Measurements from ENCODE around the gene NUDT2.
A peak's percentile ranks its signal among the peaks of the same experiment; 100 is the strongest.

The NUDT2 gene

GRCh38 chr9:34328500-34328986, 826 bp upstream of the NUDT2 start:
- DNase-seq (ENCODE audit: low read depth): peak; percentile 1
- TF ChIP-seq, protein P1, sequence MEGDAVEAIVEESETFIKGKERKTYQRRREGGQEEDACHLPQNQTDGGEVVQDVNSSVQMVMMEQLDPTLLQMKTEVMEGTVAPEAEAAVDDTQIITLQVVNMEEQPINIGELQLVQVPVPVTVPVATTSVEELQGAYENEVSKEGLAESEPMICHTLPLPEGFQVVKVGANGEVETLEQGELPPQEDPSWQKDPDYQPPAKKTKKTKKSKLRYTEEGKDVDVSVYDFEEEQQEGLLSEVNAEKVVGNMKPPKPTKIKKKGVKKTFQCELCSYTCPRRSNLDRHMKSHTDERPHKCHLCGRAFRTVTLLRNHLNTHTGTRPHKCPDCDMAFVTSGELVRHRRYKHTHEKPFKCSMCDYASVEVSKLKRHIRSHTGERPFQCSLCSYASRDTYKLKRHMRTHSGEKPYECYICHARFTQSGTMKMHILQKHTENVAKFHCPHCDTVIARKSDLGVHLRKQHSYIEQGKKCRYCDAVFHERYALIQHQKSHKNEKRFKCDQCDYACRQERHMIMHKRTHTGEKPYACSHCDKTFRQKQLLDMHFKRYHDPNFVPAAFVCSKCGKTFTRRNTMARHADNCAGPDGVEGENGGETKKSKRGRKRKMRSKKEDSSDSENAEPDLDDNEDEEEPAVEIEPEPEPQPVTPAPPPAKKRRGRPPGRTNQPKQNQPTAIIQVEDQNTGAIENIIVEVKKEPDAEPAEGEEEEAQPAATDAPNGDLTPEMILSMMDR (conservative IDR thresholded peaks at IDR 0.05; ENCODE audit: low read length): no peak
- peak overlapping the region; percentile 94 for H3K4me3 ChIP-seq (ENCODE audit: low read length)

DNA sequence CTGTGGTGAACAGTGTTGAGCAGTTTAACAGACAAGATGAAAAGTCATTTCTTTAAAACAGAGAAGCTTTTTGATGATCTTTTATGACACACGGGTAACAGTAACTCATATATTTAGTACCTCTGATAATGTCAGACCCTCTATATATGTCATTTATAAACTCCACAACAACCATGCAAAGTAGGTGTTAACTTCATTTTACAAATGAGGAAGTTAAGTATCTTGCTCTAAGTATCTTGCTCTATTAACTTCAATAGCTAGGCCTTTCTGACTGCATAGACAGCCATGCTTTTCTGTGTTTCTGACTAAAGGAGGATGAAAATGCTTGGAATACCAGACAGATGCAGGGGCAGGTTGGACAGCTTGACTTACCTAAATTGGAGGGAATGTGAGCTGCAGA, 1.8 kb downstream of the NUDT2 start:
- no peak overlapping the region for H3K4me3 ChIP-seq (ENCODE audit: low read length)
- DNase-seq (ENCODE audit: low read depth): no peak
- TF ChIP-seq, protein P1 (conservative IDR thresholded peaks at IDR 0.05; ENCODE audit: low read length): no peak

GRCh38 chr9:34332076-34332964, 3.0 kb downstream of the NUDT2 start:
- no peak overlapping the region for H3K4me3 ChIP-seq (ENCODE audit: low read length)
- TF ChIP-seq, protein P1 (conservative IDR thresholded peaks at IDR 0.05; ENCODE audit: low read length): peak; percentile 62
- peak; percentile 47 for DNase-seq (ENCODE audit: low read depth)

DNA sequence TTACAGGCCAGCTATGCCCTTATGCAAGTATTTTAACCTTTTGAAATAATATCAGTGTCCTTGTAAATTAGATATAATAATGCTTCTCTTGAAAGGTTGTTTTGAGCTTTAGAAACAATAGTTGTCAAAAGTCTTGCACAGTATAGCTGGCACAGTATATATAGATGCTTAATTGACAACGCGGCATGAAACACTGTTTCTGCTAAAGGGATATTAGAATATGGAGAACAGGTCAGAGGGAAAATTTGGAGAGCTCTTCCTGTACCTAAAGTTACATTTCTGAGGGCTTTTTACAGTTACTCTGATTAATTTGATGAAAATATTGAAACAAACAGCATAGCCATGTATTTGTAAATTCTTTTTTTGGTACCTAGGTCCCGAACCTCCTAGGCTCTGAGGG, 4.5 kb downstream of the NUDT2 start:
- no peak overlapping the region for H3K4me3 ChIP-seq (ENCODE audit: low read length)
- no peak for DNase-seq (ENCODE audit: low read depth)
- TF ChIP-seq, protein P1 (conservative IDR thresholded peaks at IDR 0.05; ENCODE audit: low read length): no peak

GRCh38 chr9:34334337-34334824, 5.0 kb downstream of the NUDT2 start:
- DNase-seq (ENCODE audit: low read depth): peak; percentile 3
- H3K4me3 ChIP-seq (ENCODE audit: low read length): no peak overlapping the region
- TF ChIP-seq, protein P1 (conservative IDR thresholded peaks at IDR 0.05; ENCODE audit: low read length): no peak

DNA sequence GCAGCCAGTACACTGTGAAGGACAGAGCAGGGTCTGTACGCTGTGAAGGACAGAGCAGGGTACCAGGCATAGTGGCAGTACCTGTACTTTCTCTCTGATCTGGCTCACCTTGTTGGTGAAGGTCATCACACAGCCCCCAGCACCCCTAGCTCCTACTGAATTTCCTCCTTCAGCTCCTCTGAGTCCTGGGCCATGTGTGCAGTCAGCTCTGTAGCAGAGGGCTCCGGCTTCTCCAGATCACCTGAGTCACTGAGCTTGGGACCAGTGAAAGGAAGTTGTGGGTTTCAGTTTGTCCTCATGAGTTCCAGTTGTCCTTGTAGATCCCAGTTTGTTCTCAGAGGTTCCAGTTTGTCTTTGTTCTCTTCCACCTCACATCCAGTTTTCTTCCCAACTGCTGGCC, 5.5 kb downstream of the NUDT2 start:
- no peak overlapping the region for H3K4me3 ChIP-seq (ENCODE audit: low read length)
- DNase-seq (ENCODE audit: low read depth): no peak

More for the DNA sequence above, 5.5 kb downstream of the NUDT2 start:
- TF ChIP-seq, protein P1 (conservative IDR thresholded peaks at IDR 0.05; ENCODE audit: low read length): no peak

Data from AG10803 (cell line).